GM10248 (cell line): ENCODE data around the gene DYRK1A.

Experiments
- CTCF ChIA-PET: fragments of 300-600 bp; sonication (Branson Sonifier 250); formaldehyde crosslinking; extraction: SDS; loops from one replicate; lab custom pipeline; 2021; ENCODE audit warnings: antibody characterized with exemption; lab: Yijun Ruan, JAX
- POLR2A ChIA-PET: fragments of 350-650 bp; sonication (Branson Sonifier 250); formaldehyde crosslinking; extraction: SDS; loops from one replicate; lab custom pipeline; 2020; ENCODE audit warnings: antibody characterized with exemption; lab: Yijun Ruan, JAX
- DNase-seq: peaks from one replicate; pipeline ENCODE4 v3.0.0; 2012; ENCODE audit errors: extremely low spot score
- TF ChIP-seq, protein P1 (sequence below): IDR thresholded peaks from 2 replicates; pipeline ENCODE4 v1.5.1; 2012; ENCODE audit warnings: mild to moderate bottlenecking, low read depth; ENCODE audit errors: extremely low read depth, missing control alignments, control extremely low read depth

Gene DYRK1A

DNA sequence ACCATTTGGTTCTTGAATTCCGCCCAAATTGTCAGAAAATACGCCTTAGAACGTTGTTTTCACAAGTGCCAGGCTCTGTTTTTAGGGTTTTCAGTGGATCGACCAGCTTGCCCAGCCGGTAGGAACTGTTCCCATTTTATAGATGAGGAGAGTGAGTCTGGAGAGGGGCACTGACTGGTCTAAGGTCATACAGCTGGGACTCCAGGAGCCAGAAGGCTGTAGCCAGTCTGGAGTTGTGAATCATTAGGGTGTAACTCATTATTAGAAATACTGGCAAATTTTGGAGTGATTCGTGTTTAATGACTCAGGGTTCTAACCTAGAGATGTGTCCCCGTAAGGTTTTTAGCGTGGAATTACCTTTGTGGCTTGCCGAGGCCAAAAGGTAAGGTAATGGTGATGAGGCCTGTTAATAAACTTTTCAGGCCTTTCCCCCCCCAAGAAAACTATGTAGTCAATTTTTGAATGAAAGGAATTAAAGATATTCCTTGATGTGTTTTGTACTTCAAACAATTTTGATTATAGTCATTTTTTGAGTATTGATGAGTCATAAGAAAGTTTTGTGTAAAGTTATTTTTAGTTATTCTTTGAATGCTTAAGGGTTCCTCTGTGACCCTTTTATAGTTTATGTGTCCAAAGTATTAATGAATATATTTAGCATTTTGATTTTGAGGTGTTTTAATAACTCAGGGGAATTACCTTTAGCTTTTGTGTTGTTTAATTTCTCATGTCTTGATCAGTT, 2.1 kb downstream of the DYRK1A start:
- POLR2A ChIA-PET = no interaction called here
- TF ChIP-seq, protein P1, sequence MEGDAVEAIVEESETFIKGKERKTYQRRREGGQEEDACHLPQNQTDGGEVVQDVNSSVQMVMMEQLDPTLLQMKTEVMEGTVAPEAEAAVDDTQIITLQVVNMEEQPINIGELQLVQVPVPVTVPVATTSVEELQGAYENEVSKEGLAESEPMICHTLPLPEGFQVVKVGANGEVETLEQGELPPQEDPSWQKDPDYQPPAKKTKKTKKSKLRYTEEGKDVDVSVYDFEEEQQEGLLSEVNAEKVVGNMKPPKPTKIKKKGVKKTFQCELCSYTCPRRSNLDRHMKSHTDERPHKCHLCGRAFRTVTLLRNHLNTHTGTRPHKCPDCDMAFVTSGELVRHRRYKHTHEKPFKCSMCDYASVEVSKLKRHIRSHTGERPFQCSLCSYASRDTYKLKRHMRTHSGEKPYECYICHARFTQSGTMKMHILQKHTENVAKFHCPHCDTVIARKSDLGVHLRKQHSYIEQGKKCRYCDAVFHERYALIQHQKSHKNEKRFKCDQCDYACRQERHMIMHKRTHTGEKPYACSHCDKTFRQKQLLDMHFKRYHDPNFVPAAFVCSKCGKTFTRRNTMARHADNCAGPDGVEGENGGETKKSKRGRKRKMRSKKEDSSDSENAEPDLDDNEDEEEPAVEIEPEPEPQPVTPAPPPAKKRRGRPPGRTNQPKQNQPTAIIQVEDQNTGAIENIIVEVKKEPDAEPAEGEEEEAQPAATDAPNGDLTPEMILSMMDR = no peak
- CTCF ChIA-PET = interaction anchor here (0.9 to 2.4 kb wide), 3 partner anchors 12 to 195 kb away, joined by 3 to 6 read pairs (median 3); no protein-coding TSS in a partner anchor
- no peak for DNase-seq

DNA sequence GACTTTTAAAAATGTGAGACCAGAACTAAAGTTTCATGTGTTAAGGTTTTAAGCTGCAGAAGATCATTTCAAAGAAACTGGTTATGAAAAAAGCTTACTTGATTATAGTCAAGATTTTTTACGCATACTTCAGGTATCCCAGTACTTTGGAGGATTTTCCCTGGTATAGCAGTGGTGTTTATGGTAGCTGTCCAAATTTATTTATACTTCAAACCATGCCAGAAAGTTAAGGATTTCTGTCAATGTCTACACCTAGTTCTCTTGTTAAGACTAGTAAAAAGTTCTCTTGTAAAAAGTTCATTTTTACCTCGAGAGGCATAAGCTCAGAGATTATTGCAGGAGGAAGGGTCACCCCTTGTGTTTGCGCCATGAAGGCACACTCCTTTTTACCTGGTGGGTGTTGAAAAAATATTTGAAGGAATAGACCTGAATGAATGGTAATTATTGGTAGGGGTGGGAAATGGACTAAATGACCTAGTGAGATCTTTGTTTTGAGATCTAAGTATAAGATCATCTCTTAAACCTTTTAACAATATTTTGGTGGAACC, 2.8 kb downstream of the DYRK1A start:
- DNase-seq = no peak
- ChIA-PET CTCF (interaction anchor here (0.9 to 2.4 kb wide), 4 partner anchors 11 to 194 kb away, joined by 3 to 6 read pairs (median 3); no protein-coding TSS in a partner anchor), POLR2A (no interaction called here)
- TF ChIP-seq, protein P1 = no peak

DNA sequence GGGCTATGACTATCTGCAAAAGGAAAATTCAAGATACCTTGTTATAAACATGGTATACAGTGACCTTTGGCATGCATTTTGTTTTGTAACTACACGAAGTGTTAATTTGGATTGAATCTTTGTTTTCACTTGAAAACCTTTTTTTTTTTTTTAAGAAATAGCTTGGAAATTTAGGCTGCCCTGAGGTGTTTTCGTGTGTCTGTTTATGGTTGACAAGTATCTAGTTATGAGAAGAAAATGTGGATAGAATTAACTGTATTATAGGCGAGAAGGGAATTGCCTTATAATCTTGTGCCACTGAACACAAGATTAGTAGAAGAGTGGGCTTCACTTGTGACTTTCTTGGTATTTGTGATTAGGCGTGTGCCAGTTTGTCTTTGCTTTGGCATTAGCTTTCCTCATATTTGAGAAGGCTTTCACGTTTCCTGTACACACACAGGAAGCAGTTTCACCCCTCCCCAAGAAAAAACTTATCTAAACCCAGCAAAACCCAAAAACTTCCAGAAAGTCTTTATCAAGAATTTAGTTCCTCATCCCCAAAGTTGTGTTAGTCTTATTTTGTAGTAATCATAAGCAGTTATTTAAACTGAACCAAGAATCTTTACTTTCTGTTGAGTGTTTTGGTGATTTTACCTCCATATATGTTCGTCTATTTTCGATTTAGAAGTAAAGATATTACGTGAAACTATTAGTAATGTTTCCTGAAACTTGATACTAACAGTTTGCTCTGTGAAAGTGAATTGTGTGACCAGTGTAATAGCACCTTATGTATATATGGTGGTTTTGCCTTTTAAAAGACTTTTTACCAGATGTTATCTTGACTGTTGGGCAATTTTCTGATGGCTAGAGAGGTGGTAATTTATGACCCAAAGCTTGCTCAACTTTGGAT, 3.8 kb downstream of the DYRK1A start:
- CTCF ChIA-PET = interaction anchor here (1.0 to 2.4 kb wide), 3 partner anchors 10 to 37 kb away, joined by 3 to 8 read pairs (median 6); no protein-coding TSS in a partner anchor
- POLR2A ChIA-PET = no interaction called here
- DNase-seq = peak; percentile 29
- TF ChIP-seq, protein P1 = no peak

DNA sequence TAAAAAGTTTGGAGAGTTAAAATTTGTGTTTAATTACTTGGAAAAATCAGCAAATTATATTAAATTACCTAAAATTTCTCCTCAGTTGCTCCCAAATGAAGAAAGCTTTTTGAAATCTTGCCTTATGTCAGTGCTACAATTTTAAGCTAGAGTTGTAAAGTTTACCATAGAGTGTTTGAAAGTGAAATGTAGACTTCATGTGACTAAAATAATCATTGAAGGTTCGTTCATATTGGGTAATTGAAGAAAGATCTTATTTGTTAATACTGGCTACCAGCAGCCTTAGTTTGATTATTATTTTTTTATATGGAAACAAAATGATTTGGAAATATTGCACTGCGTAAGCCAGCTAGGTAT, 4.4 kb downstream of the DYRK1A start:
- ChIA-PET POLR2A (interaction anchor here (1.0 kb wide), 1 partner anchor 31 kb away, joined by 3 read pairs; no protein-coding TSS in a partner anchor), CTCF (interaction anchor here (0.9 to 2.4 kb wide), 3 partner anchors 10 to 20 kb away, joined by 4 to 8 read pairs (median 6); no protein-coding TSS in a partner anchor)
- no peak for DNase-seq
- TF ChIP-seq, protein P1 = no peak

DNA sequence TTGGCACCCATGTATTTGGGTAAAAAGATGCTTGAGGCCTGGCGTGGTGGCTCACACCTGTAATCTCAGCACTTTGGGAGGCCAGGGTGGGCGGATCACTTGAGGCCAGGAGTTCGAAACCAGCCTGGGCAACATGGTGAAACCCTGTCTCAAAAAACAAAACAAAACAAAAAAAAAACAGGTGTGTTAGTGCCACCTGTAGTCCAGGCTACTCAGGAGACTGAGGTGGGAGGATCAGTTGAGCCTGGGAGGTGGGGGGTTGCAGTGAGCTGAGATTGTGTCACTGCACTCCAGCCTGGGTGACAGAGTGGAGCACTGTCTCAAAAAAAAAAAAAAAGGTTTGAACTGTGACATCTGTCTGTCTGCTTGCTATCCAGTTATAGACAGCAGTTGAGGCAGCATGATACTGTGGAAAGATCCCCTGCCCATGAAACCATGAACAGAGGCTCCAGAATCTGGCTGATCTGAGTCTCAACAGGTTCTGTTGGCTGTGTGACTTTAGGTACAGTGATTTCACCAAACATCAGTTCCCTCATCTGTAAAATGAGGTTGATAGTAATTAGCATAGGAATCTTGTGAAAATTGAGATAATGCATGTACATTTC, 5.7 kb downstream of the DYRK1A start:
- CTCF ChIA-PET = interaction anchor here (0.9 to 2.8 kb wide), 4 partner anchors 11 to 19 kb away, joined by 4 to 32 read pairs (median 6); no protein-coding TSS in a partner anchor
- no peak for DNase-seq
- TF ChIP-seq, protein P1 = no peak
- POLR2A ChIA-PET = interaction anchor here (0.7 kb wide), 1 partner anchor 341 kb away, joined by 3 read pairs; no protein-coding TSS in a partner anchor
